GM23338 (cell line): ENCODE data around the gene S100A6. TPM values are rescaled to one million over a fixed set of nuclear protein-coding genes. Genes with fewer than 3 reads are reported as not detected.

Experiments used
- ATAC-seq: fragments of 200-7000 bp; cut with Tn5 transposase; 3 replicates; pipeline ENCODE4 v1.9.1; 2020
- DNase-seq: peaks from one replicate; pipeline ENCODE4 v3.0.0-alpha.2; 2015; ENCODE audit warnings: low spot score
- H2AFZ ChIP-seq: fragments of 200-600 bp; sonication (generic); 2 replicates; pipeline ENCODE4 v1.8.0; 2016; ENCODE audit warnings: antibody characterized with exemption, mild to moderate bottlenecking, moderate library complexity
- H3F3A ChIP-seq: fragments of 200-600 bp; sonication (generic); replicated peaks from 2 replicates; pipeline ENCODE4 v1.8.0; 2017; ENCODE audit warnings: antibody characterized with exemption, mixed run types, low read depth
- H3K27ac ChIP-seq: fragments of 200-600 bp; sonication (generic); 2 replicates; pipeline ENCODE4 v1.6.1; 2016; ENCODE audit warnings: low read depth
- H3K27me3 ChIP-seq: fragments of 200-600 bp; sonication (generic); 2 replicates; pipeline ENCODE4 v1.8.0; 2016; ENCODE audit warnings: mild to moderate bottlenecking, mixed run types, moderate library complexity; ENCODE audit not compliant: insufficient read depth
- H3K36me3 ChIP-seq: fragments of 200-600 bp; sonication (generic); 2 replicates; pipeline ENCODE4 v1.8.0; 2016; ENCODE audit warnings: mild to moderate bottlenecking; ENCODE audit not compliant: insufficient read depth
- H3K4me1 ChIP-seq: fragments of 200-600 bp; sonication (generic); 2 replicates; pipeline ENCODE4 v1.8.0; 2016; ENCODE audit warnings: mild to moderate bottlenecking, moderate library complexity; ENCODE audit not compliant: insufficient read depth
- H3K4me2 ChIP-seq: fragments of 200-600 bp; sonication (generic); 2 replicates; pipeline ENCODE4 v1.7.1; 2017; ENCODE audit warnings: mixed run types
- H3K4me3 ChIP-seq: fragments of 200-600 bp; sonication (generic); 2 replicates; pipeline ENCODE4 v1.6.1; 2016; ENCODE audit warnings: mixed run types
- H3K79me2 ChIP-seq: fragments of 200-600 bp; sonication (generic); replicated peaks from 2 replicates; pipeline ENCODE4 v1.8.0; 2017; ENCODE audit warnings: mild to moderate bottlenecking; ENCODE audit not compliant: insufficient read depth
- H3K9me2 ChIP-seq: fragments of 200-600 bp; sonication (generic); 2 replicates; pipeline ENCODE4 v1.8.0; 2017; ENCODE audit not compliant: insufficient read depth
- H4K20me1 ChIP-seq: fragments of 200-600 bp; sonication (generic); replicated peaks from 2 replicates; pipeline ENCODE4 v1.8.0; 2017; ENCODE audit warnings: mild to moderate bottlenecking; ENCODE audit not compliant: insufficient read depth
- H3K27ac Mint-ChIP-seq: 2 replicates; pipeline ENCODE4 v1.8.0; 2020; ENCODE audit warnings: inconsistent platforms, mild to moderate bottlenecking, moderate library complexity, mixed read lengths
- H3K27me3 Mint-ChIP-seq: 3 replicates; pipeline ENCODE4 v1.8.0; 2022; ENCODE audit warnings: low read depth, mild to moderate bottlenecking, moderate library complexity, mixed read lengths, inconsistent platforms; ENCODE audit not compliant: insufficient read depth, poor library complexity
- H3K36me3 Mint-ChIP-seq: 3 replicates; pipeline ENCODE4 v1.8.0; 2021; ENCODE audit warnings: low read depth, mild to moderate bottlenecking, inconsistent platforms, moderate library complexity, mixed read lengths
- H3K4me1 Mint-ChIP-seq: 3 replicates; pipeline ENCODE4 v1.8.0; 2020; ENCODE audit warnings: mild to moderate bottlenecking, inconsistent platforms, mixed read lengths
- H3K4me3 Mint-ChIP-seq: 3 replicates; pipeline ENCODE4 v1.8.0; 2021; ENCODE audit warnings: moderate library complexity, mild to moderate bottlenecking, inconsistent platforms, mixed read lengths
- H3K9me3 Mint-ChIP-seq: 3 replicates; pipeline ENCODE4 v1.8.0; 2020; ENCODE audit warnings: moderate library complexity, mild to moderate bottlenecking, inconsistent platforms, mixed read lengths
- CREB1 ChIP-seq: fragments of 250-450 bp; sonication (Bioruptor Pico); IDR thresholded peaks from 2 replicates; pipeline ENCODE4 v1.5.0; 2020; ENCODE audit warnings: low read depth, mild to moderate bottlenecking, moderate library complexity
- CTCF ChIP-seq, 2 experiments: fragments of 200-600 bp in 1 of 2; sonication (generic) in 1 of 2; conservative IDR thresholded peaks; 2 replicates each; pipeline versions ENCODE4 v1.5.1 to v1.6.1; 2016 to 2017; ENCODE audit warnings: antibody characterized with exemption in 2 of 2, low read depth in 2 of 2, mild to moderate bottlenecking in 2 of 2, moderate library complexity in 1 of 2
- ETS1 ChIP-seq: IDR thresholded peaks from 2 replicates; pipeline ENCODE4 v1.6.1; 2016; ENCODE audit warnings: antibody characterized with exemption
- EZH2 ChIP-seq: fragments of 200-600 bp; sonication (generic); IDR thresholded peaks from one replicate; pipeline ENCODE4 v1.8.0; 2017; ENCODE audit warnings: antibody characterized with exemption, mild to moderate bottlenecking, low read depth; ENCODE audit not compliant: unreplicated experiment
- EZH2phosphoT487 ChIP-seq: fragments of 200-600 bp; sonication (generic); IDR thresholded peaks from one replicate; pipeline ENCODE4 v1.8.1; 2018; ENCODE audit warnings: antibody characterized with exemption; ENCODE audit not compliant: unreplicated experiment
- JUNB ChIP-seq: IDR thresholded peaks from one replicate; pipeline ENCODE4 v1.6.1; 2016; ENCODE audit warnings: antibody characterized with exemption; ENCODE audit not compliant: unreplicated experiment
- NANOG ChIP-seq: IDR thresholded peaks from 2 replicates; pipeline ENCODE4 v1.6.1; 2016; ENCODE audit warnings: antibody characterized with exemption, borderline replicate concordance
- POLR2AphosphoS5 ChIP-seq: IDR thresholded peaks from 2 replicates; pipeline ENCODE4 v1.6.1; 2016; ENCODE audit warnings: antibody characterized with exemption, low read depth
- REST ChIP-seq: IDR thresholded peaks from one replicate; pipeline ENCODE4 v1.6.1; 2018; ENCODE audit warnings: antibody characterized with exemption; ENCODE audit not compliant: unreplicated experiment
- STAT1 ChIP-seq: IDR thresholded peaks from one replicate; pipeline ENCODE4 v1.6.1; 2016; ENCODE audit warnings: antibody characterized with exemption; ENCODE audit not compliant: unreplicated experiment
- ZNF114 ChIP-seq: fragments of 250-450 bp; sonication (Bioruptor Pico); IDR thresholded peaks from 2 replicates; pipeline ENCODE4 v1.5.0; 2020; ENCODE audit warnings: mild to moderate bottlenecking, moderate library complexity
- ZNF331 ChIP-seq: fragments of 250-450 bp; sonication (Bioruptor Pico); IDR thresholded peaks from 2 replicates; pipeline ENCODE4 v1.5.0; 2020; ENCODE audit warnings: low read depth, mild to moderate bottlenecking, moderate library complexity
- ZNF462 ChIP-seq: fragments of 250-450 bp; sonication (Bioruptor Pico); IDR thresholded peaks from 2 replicates; pipeline ENCODE4 v1.5.0; 2020; ENCODE audit warnings: mild to moderate bottlenecking, moderate library complexity
- polyA plus RNA-seq: library from polyadenylated mRNA; unstranded; fragments of >200 nt; fragmentation: Nextera tagmentation; extraction: Ambion mirVana; gene quantifications from 2 replicates; pipeline ENCODE4 v1.2.1, GENCODE V29; 2016
- total RNA-seq: library from RNA; depleted of rRNA; stranded (reverse); fragments of >200 nt; shearing (Covaris generic); gene quantifications from 2 replicates; pipeline ENCODE4 v1.2.3, GENCODE V29; 2014

Gene S100A6
- total and polyA plus RNA-seq, 2 experiments from 2014 or later: 7.3 to 77.5 TPM

- ATAC-seq (no peak), DNase-seq (no peak)
- H3K4me3 Mint-ChIP-seq: no peak overlapping the region
- Histone ChIP-seq H4K20me1 (no peaks in the 10 kb centered on the region), H3K4me2 (no peak overlapping the region), H3K27me3 (peaks cover 30% of the 10 kb centered on the region), H3K36me3 (no peaks in the 10 kb centered on the region), H2AFZ (no peak overlapping the region), H3K9me2 (no peaks in the 10 kb centered on the region), H3K4me3 (no peak overlapping the region), H3K79me2 (no peaks in the 10 kb centered on the region), H3K4me1 (no peaks in the 10 kb centered on the region; the same call in 1 of the 2 replicates), H3K27ac (no peak overlapping the region), H3F3A (no peaks in the 10 kb centered on the region)
- peaks cover 9% of the 10 kb centered on the region; the same call in 2 of the 3 replicates for H3K4me1 Mint-ChIP-seq
- TF ChIP-seq CTCF (conservative IDR thresholded peaks at IDR 0.05; ENCODE audit: low read depth in 2 of 2) (no peak), POLR2AphosphoS5 (no peak), ZNF114 (CRISPR knock-in tag) (no peak), EZH2 (no peak), NANOG (no peak), STAT1 (no peak), ETS1 (no peak), ZNF331 (CRISPR knock-in tag) (no peak), ZNF462 (CRISPR knock-in tag) (no peak), EZH2phosphoT487 (no peak), REST (no peak), JUNB (no peak), CREB1 (CRISPR knock-in tag) (no peak)
- H3K27me3 Mint-ChIP-seq: peaks cover 23% of the 10 kb centered on the region
- H3K27ac Mint-ChIP-seq: no peak overlapping the region
- H3K36me3 Mint-ChIP-seq: no peaks in the 10 kb centered on the region
- H3K9me3 Mint-ChIP-seq: no peaks in the 10 kb centered on the region; the same call in 1 of the 3 replicates
Measured at GRCh38 chr1:153513023-153513422, 22.8 kb downstream of the S100A6 start.
